Bronchial epithelial cell (primary cell): ENCODE measurements around the gene MTA1. TPM values are rescaled to one million over a fixed set of nuclear protein-coding genes. Genes with fewer than 3 reads are reported as not detected.

ENCODE experiments used
- DNase-seq: peaks from one replicate; pipeline ENCODE4 v3.0.0-alpha.2; 2010; ENCODE audit warnings: low read depth
- FAIRE-seq: peaks from 2 replicates; lab custom pipeline; 2011; peaks lifted over from hg19 to GRCh38; lab: Jason Lieb, UNC
- H3K27me3 ChIP-seq: 2 replicates; pipeline ENCODE4 v1.5.1; 2011; ENCODE audit warnings: low read length; ENCODE audit not compliant: control insufficient read depth, insufficient read depth
- H3K36me3 ChIP-seq: 2 replicates; pipeline ENCODE4 v1.5.1; 2011; ENCODE audit warnings: low read length; ENCODE audit not compliant: control insufficient read depth, insufficient read depth
- H3K4me3 ChIP-seq: 2 replicates; pipeline ENCODE4 v1.5.1; 2011; ENCODE audit warnings: mild to moderate bottlenecking, low read depth, low read length, control low read depth
- total RNA-seq: library from RNA; depleted of rRNA; stranded (reverse); fragments of >200 nt; gene quantifications from 2 replicates; pipeline ENCODE4 v1.2.1, GENCODE V29; 2014
- TF ChIP-seq, protein P1 (sequence below): IDR thresholded peaks from 2 replicates; pipeline ENCODE4 v1.5.1; 2011; ENCODE audit warnings: mild to moderate bottlenecking, moderate library complexity, low read length, control low read depth, inconsistent platforms; ENCODE audit not compliant: insufficient read depth, severe bottlenecking

MTA1 gene
- total RNA-seq, 1 donor from 2014 or later, result 25.5 TPM

- Histone ChIP-seq H3K27me3 (no peaks in the 10 kb centered on the region), H3K36me3 (no peaks in the 10 kb centered on the region), H3K4me3 (peak overlapping the region; percentile 68)
- TF ChIP-seq, protein P1, sequence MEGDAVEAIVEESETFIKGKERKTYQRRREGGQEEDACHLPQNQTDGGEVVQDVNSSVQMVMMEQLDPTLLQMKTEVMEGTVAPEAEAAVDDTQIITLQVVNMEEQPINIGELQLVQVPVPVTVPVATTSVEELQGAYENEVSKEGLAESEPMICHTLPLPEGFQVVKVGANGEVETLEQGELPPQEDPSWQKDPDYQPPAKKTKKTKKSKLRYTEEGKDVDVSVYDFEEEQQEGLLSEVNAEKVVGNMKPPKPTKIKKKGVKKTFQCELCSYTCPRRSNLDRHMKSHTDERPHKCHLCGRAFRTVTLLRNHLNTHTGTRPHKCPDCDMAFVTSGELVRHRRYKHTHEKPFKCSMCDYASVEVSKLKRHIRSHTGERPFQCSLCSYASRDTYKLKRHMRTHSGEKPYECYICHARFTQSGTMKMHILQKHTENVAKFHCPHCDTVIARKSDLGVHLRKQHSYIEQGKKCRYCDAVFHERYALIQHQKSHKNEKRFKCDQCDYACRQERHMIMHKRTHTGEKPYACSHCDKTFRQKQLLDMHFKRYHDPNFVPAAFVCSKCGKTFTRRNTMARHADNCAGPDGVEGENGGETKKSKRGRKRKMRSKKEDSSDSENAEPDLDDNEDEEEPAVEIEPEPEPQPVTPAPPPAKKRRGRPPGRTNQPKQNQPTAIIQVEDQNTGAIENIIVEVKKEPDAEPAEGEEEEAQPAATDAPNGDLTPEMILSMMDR, result no peak
- FAIRE-seq, result no peak
- peak; percentile 76 for DNase-seq
Observed at GRCh38 chr14:105473677-105474482, 54.3 kb downstream of the MTA1 start.

DNA sequence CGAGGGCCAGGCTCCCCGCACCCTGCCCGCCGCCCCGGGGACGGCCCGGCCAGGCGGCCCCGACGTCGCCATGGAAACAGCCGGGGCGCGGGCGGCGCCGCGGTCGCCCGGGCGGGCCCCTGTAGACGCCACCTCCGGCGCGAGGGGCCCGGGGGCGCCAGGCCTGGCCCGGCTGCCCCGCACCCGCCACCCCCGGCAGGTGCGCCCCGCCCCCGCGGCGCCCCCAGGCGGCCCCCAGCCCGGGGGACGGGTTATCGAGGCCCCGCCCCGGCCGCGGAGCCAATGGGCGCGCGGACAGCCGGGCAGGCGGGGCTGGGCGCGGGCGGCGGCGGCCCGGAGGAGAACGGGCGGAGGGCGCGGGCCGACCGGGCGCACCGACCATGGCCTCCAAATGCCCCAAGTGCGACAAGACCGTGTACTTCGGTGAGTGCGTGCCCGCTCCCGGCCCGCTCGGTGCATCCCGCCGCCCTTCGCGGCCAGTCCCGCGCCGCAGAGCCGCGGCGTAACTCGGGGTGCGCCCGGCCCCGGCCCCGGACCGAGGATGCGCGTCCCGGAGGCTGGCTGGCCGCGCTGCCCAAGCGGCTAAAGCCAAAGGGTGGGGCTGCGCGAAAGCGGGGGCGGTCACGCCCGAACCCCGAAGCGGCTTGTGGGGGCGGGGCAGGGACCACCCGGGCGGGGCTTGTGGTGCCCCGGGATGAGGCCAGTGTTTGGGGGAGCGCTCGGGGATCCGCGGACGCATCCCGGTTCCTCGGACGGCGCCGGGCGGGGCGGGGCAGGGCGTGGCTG is 55.0 kb downstream of the MTA1 start, which contains the start of gene CRIP2:
Gene CRIP2, plus strand, starts transcription at position 339 of the 786 bp plus-strand sequence. Its CDS starts 42 bp downstream, at position 381.
- H3K36me3 ChIP-seq, result peaks cover under 1% of the 10 kb centered on the region
- TF ChIP-seq, protein P1, result no peak
- H3K4me3 ChIP-seq, result peak within 1 kb of the TSS; percentile 68
- FAIRE-seq, result no peak
- no peak for DNase-seq
- H3K27me3 ChIP-seq, result no peaks in the 10 kb centered on the region

GRCh38 chr14:105475269-105476096 is 55.9 kb downstream of the MTA1 start:
- peak; percentile 60 for DNase-seq
- Histone ChIP-seq H3K27me3 (no peaks in the 10 kb centered on the region), H3K4me3 (peak overlapping the region; percentile 68), H3K36me3 (peaks cover 1% of the 10 kb centered on the region)
- TF ChIP-seq, protein P1, result no peak
- FAIRE-seq, result no peak

DNA sequence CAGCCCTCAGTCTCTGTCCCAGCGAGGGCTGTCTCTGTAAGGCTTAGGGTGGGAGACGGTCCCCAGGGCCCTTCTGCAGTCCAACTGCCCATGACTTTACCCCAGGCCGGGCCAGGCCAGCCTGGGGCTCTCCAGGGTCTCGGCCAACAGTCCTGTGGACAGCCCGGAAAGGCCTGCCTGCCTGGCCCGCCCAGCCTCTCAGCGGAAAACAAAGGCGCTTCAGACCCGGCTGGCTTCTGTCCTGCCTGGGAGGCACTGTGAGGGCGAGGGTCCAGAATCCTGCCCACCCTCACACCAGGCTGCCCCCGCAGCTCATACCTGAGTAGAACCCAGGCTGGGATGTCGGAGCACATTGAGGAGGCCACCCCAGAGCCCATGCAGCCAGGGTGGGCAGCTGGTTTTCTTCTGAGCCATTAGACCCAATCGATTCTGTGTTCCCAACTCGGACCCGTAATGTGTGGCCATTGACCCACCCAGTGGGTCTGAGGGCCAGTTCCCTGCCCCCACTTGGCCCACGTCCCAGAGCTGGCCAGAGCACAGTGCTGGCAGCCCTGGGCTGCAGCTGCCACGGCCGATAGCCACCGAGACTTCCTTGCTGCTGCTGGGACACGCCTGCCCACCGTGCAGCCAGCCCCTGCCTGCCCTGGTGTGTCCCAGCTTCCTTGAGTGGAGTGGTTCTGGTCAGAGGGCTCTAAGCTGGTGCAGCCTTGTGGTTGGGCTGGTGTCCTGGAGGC is 56.6 kb downstream of the MTA1 start:
- no peak for FAIRE-seq
- TF ChIP-seq, protein P1, result no peak
- no peak for DNase-seq
- no peaks in the 10 kb centered on the region for H3K27me3 ChIP-seq
- peaks cover 1% of the 10 kb centered on the region for H3K36me3 ChIP-seq
- peak overlapping the region; percentile 68 for H3K4me3 ChIP-seq
